B cell (primary cell): ENCODE data around the gene FGFR3.

Experiments used
- EZH2 ChIP-seq: IDR thresholded peaks from 2 replicates; pipeline ENCODE4 v1.6.1; 2012; ENCODE audit warnings: borderline replicate concordance, low read depth, mild to moderate bottlenecking, moderate library complexity, low read length; ENCODE audit not compliant: insufficient read depth, poor library complexity, severe bottlenecking
- TF ChIP-seq, protein P1 (sequence below): fragments of 200-600 bp; IDR thresholded peaks from one replicate; pipeline ENCODE4 v1.8.0; 2022; ENCODE audit warnings: antibody characterized with exemption, mild to moderate bottlenecking

DNA sequence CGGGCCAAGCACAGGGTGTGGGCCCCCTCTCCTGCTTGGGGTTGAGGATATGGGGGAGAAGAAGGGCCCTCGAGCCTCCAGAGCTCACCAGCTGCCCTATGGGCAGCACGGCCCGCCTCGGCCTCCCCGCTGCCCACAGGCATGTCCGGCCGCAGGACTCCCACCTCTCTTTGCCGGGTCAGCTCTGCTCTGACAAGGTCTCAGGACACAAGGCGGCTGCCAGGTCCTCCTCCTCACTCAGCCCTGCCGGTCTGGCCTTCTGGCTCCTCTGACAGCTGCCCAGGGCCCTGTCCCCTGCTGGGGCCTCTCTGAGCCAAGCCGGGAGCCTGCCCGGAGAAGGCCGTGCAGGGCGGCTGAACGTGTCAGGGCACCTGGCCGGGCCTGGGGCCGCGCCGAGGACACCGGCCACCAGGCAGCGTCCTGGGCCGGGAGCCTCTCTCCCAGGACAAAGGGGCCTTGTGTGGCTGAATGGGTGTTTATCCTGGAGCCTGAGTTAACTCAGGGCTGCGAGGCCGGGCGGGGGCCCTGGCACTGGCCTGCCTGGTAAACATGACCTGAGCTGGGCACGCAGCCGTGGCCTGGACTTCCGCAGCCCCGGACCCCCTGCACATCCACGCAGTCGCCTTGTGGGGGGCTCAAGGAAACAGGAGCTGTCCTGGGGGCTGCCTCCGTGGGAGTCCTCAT, 46.0 kb upstream of the FGFR3 start:
- TF ChIP-seq EZH2, result no peak
- TF ChIP-seq, protein P1, sequence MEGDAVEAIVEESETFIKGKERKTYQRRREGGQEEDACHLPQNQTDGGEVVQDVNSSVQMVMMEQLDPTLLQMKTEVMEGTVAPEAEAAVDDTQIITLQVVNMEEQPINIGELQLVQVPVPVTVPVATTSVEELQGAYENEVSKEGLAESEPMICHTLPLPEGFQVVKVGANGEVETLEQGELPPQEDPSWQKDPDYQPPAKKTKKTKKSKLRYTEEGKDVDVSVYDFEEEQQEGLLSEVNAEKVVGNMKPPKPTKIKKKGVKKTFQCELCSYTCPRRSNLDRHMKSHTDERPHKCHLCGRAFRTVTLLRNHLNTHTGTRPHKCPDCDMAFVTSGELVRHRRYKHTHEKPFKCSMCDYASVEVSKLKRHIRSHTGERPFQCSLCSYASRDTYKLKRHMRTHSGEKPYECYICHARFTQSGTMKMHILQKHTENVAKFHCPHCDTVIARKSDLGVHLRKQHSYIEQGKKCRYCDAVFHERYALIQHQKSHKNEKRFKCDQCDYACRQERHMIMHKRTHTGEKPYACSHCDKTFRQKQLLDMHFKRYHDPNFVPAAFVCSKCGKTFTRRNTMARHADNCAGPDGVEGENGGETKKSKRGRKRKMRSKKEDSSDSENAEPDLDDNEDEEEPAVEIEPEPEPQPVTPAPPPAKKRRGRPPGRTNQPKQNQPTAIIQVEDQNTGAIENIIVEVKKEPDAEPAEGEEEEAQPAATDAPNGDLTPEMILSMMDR, result no peak
